Kidney epithelial cell (primary cell): ENCODE data around the gene C10orf95. TPM values are rescaled to one million over a fixed set of nuclear protein-coding genes. Genes with fewer than 3 reads are reported as not detected.
A peak's percentile ranks its signal among the peaks of the same experiment; 100 is the strongest.

Experiments used
- DNase-seq: peaks from one replicate; pipeline ENCODE4 v3.0.0-alpha.2; 2010; ENCODE audit warnings: low read depth
- H3K27me3 ChIP-seq: 2 replicates; pipeline ENCODE4 v1.6.0; 2011; ENCODE audit warnings: low read length; ENCODE audit not compliant: control insufficient read depth, insufficient read depth
- H3K36me3 ChIP-seq: 2 replicates; pipeline ENCODE4 v1.5.1; 2011; ENCODE audit warnings: low read length; ENCODE audit not compliant: control insufficient read depth, insufficient read depth
- H3K4me3 ChIP-seq: 2 replicates; pipeline ENCODE4 v1.5.1; 2011; ENCODE audit warnings: low read depth, mild to moderate bottlenecking, control low read depth, low read length
- total RNA-seq: library from RNA; depleted of rRNA; stranded (reverse); fragments of >200 nt; gene quantifications from 2 replicates; pipeline ENCODE4 v1.2.3, GENCODE V29; 2015
- TF ChIP-seq, protein P1 (sequence below): IDR thresholded peaks from 2 replicates; pipeline ENCODE4 v1.5.1; 2011; ENCODE audit warnings: mild to moderate bottlenecking, moderate library complexity, low read length, control low read depth, inconsistent platforms; ENCODE audit not compliant: insufficient read depth, poor library complexity, severe bottlenecking

Gene C10orf95
- total RNA-seq, 1 donor from 2014 or later: 3.2 TPM

DNA sequence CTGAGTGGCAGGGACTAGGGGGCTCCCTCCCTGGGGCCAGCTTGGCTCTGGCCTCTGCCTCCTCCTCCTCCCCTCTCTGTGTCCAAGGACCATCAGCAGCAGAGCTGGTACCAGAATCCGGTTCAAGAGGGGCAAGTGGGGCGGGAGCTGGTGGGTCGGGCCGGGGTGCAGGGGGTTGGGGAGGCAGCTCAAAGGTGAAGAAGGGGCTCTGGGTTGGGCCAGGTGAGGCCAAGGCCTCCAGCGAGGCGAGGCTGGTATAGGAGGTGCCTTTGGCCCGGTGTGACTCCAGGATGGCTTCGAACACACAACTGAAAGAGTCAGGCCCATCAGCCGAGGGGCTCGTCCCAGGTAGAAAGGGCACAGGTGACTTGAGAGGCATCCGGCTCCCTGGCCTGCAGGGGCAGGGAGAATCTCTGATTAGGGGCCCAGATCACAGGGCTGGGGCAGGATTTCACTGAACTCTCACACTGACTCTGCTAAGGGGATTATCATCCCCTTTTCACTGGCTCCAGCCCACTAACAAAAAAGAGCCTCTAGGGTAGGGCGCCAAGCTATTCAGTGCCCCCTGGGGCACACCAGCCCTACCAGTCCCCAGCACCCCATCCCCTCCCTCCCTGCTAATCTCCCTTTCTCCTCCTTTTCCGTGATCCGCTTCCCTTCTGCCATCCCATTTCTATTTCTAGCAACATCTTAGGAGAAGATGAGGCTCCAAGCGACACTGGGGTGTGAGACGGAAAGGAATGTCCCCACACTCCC lies 37.4 kb downstream of the C10orf95 start:
- DNase-seq: no peak
- TF ChIP-seq, protein P1, sequence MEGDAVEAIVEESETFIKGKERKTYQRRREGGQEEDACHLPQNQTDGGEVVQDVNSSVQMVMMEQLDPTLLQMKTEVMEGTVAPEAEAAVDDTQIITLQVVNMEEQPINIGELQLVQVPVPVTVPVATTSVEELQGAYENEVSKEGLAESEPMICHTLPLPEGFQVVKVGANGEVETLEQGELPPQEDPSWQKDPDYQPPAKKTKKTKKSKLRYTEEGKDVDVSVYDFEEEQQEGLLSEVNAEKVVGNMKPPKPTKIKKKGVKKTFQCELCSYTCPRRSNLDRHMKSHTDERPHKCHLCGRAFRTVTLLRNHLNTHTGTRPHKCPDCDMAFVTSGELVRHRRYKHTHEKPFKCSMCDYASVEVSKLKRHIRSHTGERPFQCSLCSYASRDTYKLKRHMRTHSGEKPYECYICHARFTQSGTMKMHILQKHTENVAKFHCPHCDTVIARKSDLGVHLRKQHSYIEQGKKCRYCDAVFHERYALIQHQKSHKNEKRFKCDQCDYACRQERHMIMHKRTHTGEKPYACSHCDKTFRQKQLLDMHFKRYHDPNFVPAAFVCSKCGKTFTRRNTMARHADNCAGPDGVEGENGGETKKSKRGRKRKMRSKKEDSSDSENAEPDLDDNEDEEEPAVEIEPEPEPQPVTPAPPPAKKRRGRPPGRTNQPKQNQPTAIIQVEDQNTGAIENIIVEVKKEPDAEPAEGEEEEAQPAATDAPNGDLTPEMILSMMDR: no peak
- no peaks in the 10 kb centered on the region for H3K36me3 ChIP-seq
- H3K27me3 ChIP-seq: peaks cover 62% of the 10 kb centered on the region
- no peak overlapping the region for H3K4me3 ChIP-seq

DNA sequence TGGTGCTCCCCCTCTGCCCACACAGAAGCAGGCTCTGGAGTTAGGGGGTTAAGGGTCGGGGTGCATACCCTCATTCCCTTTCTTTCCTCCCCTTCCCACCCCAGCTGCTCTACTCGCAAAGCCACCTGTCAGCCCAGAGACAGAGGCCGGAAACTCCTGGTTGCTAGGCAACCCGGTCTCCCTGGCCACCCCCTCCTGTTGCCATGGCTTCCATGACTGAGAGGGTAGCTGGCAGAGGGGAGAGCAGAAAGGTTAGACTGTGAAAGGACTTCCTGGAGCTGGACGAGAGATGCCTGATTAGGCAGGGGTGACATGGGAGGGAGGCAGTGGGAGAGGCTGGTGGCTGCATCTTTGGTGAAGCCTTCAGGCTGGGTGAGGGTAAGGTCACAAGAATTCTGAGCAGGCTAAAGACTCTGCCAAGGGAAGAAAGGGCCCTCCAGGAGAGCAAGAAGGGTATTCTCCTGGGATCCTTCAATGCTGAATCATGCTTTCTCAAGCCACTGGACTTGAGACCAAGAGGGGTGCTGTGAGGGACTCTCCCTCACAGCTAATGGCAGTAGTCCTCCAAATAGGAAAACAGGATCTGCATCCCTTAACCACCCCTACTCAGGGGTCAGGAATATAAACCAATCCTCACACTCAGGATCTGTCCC lies 38.2 kb downstream of the C10orf95 start:
- Histone ChIP-seq H3K4me3 (no peak overlapping the region), H3K36me3 (no peaks in the 10 kb centered on the region), H3K27me3 (peaks cover 61% of the 10 kb centered on the region)
- TF ChIP-seq, protein P1: no peak
- DNase-seq: no peak

DNA sequence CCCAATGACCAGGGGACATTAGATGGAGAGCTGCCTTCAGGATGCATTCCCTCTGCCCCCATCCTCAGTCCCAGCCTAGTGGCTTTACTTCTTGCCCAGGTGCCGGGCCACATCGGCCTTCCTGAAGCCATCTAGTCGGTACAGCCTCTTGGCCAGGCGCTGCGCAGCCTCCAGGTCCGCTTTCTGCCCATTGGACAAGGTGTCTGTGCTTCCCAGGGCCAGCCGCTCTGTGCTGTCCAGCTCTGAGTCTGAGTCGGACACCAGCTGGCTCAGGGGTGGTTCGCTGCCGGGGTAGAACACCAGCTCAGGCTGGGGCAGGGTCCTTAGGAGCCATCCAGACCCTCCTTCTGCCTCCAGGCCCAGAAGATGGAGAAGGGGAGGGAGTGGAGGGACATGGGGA lies 39.0 kb downstream of the C10orf95 start:
- TF ChIP-seq, protein P1: no peak
- Histone ChIP-seq H3K27me3 (peaks cover 62% of the 10 kb centered on the region), H3K4me3 (no peak overlapping the region), H3K36me3 (no peaks in the 10 kb centered on the region)
- no peak for DNase-seq

DNA sequence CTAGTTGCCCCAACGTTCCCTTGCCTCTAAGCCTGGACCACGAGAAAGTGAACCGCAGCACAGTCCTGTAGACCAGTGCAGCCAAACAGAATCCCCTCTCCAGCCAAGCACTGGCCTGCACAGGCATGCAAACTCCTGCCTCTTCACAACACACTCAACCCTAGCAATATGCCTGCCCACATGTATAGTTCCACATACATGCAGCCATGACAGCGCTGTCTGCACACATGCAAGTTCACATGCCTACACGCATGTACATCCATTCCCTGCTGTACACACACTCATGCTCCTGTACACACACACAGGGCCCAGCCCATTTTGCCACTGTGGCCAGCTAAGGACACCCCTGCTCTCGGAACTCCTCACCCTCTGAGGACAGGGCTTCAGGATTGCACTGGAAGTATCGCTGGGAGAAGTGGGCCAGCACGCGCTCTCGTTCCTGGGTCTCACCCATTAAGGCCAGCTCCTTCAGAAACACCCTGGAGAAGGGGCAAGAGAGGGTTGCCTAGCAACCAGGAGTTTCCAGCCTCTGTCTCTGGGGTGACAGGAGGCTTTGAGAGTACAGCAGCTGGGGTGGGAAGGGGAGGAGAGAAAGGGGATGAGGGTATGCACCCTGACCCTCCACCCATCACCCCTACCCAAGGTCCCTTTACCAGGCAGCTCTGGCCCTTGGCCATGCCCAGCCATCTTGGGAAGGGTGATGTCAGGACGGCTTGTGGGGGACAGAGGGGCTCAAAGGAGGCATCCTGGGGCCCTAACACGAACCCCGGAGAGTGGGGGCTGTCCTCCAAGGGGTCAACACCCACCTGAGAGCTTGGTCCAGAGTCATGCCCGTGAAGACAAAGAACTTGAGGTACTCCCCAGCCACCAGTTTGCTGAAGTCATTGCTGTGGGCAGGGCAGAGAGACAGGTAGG lies 39.7 kb downstream of the C10orf95 start:
- no peaks in the 10 kb centered on the region for H3K36me3 ChIP-seq
- H3K4me3 ChIP-seq: no peak overlapping the region
- no peak for DNase-seq
- TF ChIP-seq, protein P1: no peak
- H3K27me3 ChIP-seq: peaks cover 58% of the 10 kb centered on the region

DNA sequence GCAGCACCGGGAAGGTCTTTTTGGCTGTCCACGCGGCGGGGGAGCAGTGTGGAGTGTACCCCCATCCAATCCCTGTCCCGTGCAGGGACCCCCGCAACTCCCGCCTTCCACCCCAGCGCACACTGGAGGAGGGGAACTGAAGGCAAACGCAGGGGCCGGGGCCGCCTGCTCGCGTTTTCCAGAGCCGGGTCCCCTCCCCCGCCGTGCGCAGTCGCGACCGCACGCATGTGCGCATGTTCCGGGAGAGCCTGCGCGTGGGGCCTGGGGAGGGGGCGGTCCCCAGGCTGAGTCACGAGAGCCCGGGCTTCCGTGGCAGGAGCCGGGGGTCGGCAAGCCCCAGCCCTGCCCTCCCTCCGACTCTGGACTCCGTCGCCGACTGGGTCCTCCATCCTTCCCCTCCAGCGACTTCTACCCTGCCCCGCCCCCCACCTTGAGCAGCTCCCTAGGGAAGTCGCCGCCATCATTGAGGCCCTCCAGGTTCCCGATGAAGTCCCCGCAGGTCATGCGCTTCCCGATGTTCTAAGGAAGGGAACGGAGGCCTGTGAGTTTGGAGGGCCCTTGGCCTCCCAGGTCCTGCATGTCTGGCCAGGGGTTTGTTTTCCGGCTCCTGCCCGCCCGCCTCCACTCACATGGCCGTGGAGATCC lies 40.8 kb downstream of the C10orf95 start:
- H3K4me3 ChIP-seq: peak overlapping the region; percentile 31
- peaks cover 58% of the 10 kb centered on the region for H3K27me3 ChIP-seq
- TF ChIP-seq, protein P1: no peak
- DNase-seq: no peak
- H3K36me3 ChIP-seq: no peaks in the 10 kb centered on the region
